Adrenal gland (tissue), 5 donors: Measurements from ENCODE around the gene DMD.

Experiments
- POLR2A ChIP-seq, 2 donors: fragments of 450-650 bp; IDR thresholded peaks; one replicate each; pipeline ENCODE4 v1.6.1; 2017; ENCODE audit warnings: antibody characterized with exemption in 2 of 2, mild to moderate bottlenecking in 2 of 2, moderate library complexity in 1 of 2
- TF ChIP-seq, protein P1 (sequence below), 6 experiments: fragments of 450-650 bp in 4 of 6; fragments of 200-600 bp in 2 of 6; sonication (generic) in 1 of 6; IDR thresholded peaks; 1 replicate in 5 of 6; 2 replicates in 1 of 6; pipeline versions ENCODE4 v1.5.1 to v1.8.0; 2016 to 2021; ENCODE audit warnings: antibody characterized with exemption in 6 of 6, mild to moderate bottlenecking in 2 of 6, moderate library complexity in 1 of 6
- donor health status: DM: no; HTN: no; CAD: no.

DNA sequence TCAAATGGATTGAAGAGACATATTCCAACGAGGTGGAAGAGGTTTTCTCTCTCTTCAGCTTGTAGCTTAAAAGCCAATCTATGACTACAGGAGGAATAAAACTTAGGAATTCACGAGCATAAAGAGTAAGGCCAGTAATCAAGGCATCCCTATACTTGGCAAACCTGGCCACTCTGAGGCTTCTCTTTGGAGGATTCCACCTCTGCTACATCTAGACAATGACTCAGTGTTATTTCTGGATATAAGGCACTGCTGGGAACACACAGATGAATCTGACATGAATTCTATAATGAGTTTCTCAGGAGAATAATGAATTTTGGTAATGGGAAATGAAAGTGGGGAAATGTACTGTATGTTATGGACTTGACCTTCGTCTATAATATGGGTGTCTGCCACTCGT lies 1123.7 kb downstream of the DMD start:
- TF ChIP-seq, protein P1, sequence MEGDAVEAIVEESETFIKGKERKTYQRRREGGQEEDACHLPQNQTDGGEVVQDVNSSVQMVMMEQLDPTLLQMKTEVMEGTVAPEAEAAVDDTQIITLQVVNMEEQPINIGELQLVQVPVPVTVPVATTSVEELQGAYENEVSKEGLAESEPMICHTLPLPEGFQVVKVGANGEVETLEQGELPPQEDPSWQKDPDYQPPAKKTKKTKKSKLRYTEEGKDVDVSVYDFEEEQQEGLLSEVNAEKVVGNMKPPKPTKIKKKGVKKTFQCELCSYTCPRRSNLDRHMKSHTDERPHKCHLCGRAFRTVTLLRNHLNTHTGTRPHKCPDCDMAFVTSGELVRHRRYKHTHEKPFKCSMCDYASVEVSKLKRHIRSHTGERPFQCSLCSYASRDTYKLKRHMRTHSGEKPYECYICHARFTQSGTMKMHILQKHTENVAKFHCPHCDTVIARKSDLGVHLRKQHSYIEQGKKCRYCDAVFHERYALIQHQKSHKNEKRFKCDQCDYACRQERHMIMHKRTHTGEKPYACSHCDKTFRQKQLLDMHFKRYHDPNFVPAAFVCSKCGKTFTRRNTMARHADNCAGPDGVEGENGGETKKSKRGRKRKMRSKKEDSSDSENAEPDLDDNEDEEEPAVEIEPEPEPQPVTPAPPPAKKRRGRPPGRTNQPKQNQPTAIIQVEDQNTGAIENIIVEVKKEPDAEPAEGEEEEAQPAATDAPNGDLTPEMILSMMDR (IDR thresholded peaks at IDR 0.05): no peak
- no peak for TF ChIP-seq POLR2A (IDR thresholded peaks at IDR 0.05)
